ENCODE data around the gene IDI2.

GRCh38 chr10:972763-973162, 52.9 kb downstream of the IDI2 start:
- TF ChIP-seq, protein P1, sequence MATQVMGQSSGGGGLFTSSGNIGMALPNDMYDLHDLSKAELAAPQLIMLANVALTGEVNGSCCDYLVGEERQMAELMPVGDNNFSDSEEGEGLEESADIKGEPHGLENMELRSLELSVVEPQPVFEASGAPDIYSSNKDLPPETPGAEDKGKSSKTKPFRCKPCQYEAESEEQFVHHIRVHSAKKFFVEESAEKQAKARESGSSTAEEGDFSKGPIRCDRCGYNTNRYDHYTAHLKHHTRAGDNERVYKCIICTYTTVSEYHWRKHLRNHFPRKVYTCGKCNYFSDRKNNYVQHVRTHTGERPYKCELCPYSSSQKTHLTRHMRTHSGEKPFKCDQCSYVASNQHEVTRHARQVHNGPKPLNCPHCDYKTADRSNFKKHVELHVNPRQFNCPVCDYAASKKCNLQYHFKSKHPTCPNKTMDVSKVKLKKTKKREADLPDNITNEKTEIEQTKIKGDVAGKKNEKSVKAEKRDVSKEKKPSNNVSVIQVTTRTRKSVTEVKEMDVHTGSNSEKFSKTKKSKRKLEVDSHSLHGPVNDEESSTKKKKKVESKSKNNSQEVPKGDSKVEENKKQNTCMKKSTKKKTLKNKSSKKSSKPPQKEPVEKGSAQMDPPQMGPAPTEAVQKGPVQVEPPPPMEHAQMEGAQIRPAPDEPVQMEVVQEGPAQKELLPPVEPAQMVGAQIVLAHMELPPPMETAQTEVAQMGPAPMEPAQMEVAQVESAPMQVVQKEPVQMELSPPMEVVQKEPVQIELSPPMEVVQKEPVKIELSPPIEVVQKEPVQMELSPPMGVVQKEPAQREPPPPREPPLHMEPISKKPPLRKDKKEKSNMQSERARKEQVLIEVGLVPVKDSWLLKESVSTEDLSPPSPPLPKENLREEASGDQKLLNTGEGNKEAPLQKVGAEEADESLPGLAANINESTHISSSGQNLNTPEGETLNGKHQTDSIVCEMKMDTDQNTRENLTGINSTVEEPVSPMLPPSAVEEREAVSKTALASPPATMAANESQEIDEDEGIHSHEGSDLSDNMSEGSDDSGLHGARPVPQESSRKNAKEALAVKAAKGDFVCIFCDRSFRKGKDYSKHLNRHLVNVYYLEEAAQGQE (IDR thresholded peaks at IDR 0.05; ENCODE audit: insufficient replicate concordance, low read depth) = no peak
- TF ChIP-seq, protein P2, sequence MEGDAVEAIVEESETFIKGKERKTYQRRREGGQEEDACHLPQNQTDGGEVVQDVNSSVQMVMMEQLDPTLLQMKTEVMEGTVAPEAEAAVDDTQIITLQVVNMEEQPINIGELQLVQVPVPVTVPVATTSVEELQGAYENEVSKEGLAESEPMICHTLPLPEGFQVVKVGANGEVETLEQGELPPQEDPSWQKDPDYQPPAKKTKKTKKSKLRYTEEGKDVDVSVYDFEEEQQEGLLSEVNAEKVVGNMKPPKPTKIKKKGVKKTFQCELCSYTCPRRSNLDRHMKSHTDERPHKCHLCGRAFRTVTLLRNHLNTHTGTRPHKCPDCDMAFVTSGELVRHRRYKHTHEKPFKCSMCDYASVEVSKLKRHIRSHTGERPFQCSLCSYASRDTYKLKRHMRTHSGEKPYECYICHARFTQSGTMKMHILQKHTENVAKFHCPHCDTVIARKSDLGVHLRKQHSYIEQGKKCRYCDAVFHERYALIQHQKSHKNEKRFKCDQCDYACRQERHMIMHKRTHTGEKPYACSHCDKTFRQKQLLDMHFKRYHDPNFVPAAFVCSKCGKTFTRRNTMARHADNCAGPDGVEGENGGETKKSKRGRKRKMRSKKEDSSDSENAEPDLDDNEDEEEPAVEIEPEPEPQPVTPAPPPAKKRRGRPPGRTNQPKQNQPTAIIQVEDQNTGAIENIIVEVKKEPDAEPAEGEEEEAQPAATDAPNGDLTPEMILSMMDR (IDR thresholded peaks at IDR 0.05; ENCODE audit: insufficient read depth, low read length) = no peak
- TF ChIP-seq POLR2AphosphoS5 (IDR thresholded peaks at IDR 0.05; ENCODE audit: low read depth) (no peak), SPI1 (IDR thresholded peaks at IDR 0.05; ENCODE audit: borderline replicate concordance, low read depth) (no peak)
